ENCODE data around the gene PSMD3. TPM values are rescaled to one million over a fixed set of nuclear protein-coding genes. Genes with fewer than 3 reads are reported as not detected.

Gene PSMD3
- total and polyA plus RNA-seq, 7 donors, result 137 to 392 (median 221) TPM

DNA sequence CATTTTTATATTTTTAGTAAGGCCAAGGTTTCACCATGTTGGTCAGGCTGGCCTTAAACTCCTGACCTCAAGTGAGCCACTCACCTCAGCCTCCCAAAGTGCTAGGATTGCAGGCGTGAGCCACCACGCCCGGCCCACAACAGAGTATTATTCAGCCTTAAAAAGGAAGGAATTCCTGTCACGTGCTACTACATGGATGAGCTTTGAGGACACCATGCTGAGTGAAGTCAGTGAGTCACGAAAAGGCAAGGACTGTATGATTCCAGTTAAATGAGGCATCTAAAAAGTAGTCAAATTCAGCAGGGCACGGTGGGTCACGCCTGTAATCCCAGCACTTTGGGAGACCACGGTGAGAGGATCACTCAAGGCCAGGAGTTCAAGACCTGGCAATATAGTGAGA, 44.3 kb downstream of the PSMD3 start:
- ATAC-seq (no peak), DNase-seq (no peak)
- Histone ChIP-seq H3K27ac (peak overlapping the region; percentile 58), H3K9me3 (no peaks in the 10 kb centered on the region), H3K36me3 (ENCODE audit: insufficient read depth in 1 of 2, low read depth in 1 of 2) (peaks cover 0 to 88% of the 10 kb centered on the region in 2 donors), H3K4me3 (no peak overlapping the region), H3K27me3 (ENCODE audit: insufficient read depth in 3 of 3, low read length in 2 of 3) (no peaks in the 10 kb centered on the region), H3K4me1 (peaks cover 50% of the 10 kb centered on the region)
- intact Hi-C loops (cut with DNase I), result loop anchor here in 1 of 2 donors (5.0 kb wide), 1 partner anchor 68 kb away; no protein-coding TSS in a partner anchor
- TF ChIP-seq, protein P1, sequence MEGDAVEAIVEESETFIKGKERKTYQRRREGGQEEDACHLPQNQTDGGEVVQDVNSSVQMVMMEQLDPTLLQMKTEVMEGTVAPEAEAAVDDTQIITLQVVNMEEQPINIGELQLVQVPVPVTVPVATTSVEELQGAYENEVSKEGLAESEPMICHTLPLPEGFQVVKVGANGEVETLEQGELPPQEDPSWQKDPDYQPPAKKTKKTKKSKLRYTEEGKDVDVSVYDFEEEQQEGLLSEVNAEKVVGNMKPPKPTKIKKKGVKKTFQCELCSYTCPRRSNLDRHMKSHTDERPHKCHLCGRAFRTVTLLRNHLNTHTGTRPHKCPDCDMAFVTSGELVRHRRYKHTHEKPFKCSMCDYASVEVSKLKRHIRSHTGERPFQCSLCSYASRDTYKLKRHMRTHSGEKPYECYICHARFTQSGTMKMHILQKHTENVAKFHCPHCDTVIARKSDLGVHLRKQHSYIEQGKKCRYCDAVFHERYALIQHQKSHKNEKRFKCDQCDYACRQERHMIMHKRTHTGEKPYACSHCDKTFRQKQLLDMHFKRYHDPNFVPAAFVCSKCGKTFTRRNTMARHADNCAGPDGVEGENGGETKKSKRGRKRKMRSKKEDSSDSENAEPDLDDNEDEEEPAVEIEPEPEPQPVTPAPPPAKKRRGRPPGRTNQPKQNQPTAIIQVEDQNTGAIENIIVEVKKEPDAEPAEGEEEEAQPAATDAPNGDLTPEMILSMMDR (IDR thresholded peaks at IDR 0.05), result no peak
- 92 to 95% (median 95%) methylated on average over 8 of the region's 8 CpGs for WGBS, 3 donors

DNA sequence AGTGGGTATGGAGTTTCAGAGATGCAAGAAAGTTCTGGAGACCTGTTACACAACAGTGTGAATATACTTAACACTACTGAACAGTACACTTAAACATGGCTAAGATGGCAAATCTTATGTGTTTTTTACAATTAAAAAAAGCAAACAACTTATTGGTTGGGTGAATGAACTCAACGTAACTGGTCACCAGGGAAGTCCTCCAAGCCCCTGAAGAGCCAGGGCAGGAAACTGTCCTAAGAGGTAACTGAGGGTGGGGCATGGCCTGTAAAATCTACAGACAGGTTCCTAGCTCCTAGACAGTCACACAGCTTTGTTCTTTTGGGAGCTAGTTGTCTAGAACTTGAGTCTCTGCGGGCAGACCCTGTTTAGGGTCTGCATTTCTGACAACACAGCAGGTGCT, 45.0 kb downstream of the PSMD3 start:
- no peaks in the 10 kb centered on the region for H3K9me3 ChIP-seq
- no peak for ATAC-seq
- no peak for DNase-seq
- H3K36me3 ChIP-seq (ENCODE audit: insufficient read depth in 1 of 2, low read depth in 1 of 2), result peaks cover 0 to 88% of the 10 kb centered on the region in 2 donors
- WGBS, 3 donors, result 83 to 85% (median 83%) methylated on average over 2 of the region's 2 CpGs
- H3K27ac ChIP-seq, result peak overlapping the region; percentile 58
- intact Hi-C loops (cut with DNase I), result loop anchor here in 1 of 2 donors (5.0 kb wide), 1 partner anchor 68 kb away; no protein-coding TSS in a partner anchor
- no peak overlapping the region for H3K4me3 ChIP-seq
- TF ChIP-seq, protein P1 (IDR thresholded peaks at IDR 0.05), result no peak
- H3K27me3 ChIP-seq (ENCODE audit: insufficient read depth in 3 of 3, low read length in 2 of 3), result no peaks in the 10 kb centered on the region
- peaks cover 47% of the 10 kb centered on the region for H3K4me1 ChIP-seq

DNA sequence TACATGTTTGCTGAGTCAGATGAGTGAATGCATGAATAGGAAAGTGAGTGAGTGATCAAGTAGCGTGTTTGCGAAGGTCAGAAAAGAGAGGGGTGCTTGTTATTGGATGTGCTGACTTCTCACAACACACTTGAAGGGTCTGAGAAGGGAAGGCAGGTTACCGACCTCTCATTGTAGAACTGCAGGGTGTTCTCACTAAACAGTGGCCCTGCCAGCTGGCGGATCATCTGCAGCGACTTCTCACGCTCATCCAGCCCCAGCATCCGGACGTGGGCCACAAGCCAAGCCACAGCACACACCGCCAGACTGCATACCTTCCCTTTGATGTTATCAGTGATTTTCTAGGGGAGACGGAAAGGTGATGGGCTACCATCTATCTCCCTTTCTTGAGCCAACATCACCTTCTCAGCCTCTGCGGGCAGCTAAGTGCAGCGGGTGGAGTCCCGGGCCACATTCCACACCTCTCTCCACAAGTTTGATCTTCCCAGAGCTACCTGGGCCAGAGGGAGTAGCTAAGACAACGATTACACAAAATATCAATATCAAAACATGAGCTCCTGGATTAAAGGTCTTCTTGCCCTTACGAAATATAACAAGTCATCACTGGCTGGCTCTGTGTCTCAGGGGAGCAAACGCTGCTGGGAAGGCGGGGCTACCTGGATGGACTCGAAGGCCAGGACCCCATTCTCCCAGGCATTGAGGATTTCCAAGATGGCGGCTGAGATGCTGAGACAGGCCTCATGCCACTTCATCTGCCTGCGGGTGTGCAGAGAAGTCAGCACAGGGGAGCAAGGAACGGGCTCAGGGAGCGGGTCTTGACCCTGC, 45.6 kb downstream of the PSMD3 start:
- ATAC-seq (no peak), DNase-seq (no peak)
- H3K27me3 ChIP-seq (ENCODE audit: insufficient read depth in 3 of 3, low read length in 2 of 3), result no peaks in the 10 kb centered on the region
- no peak overlapping the region for H3K4me3 ChIP-seq
- WGBS, 3 donors, result 56 to 73% (median 63%) methylated on average over 22 of the region's 22 CpGs
- peaks cover 48% of the 10 kb centered on the region for H3K4me1 ChIP-seq
- H3K9me3 ChIP-seq, result no peaks in the 10 kb centered on the region
- TF ChIP-seq, protein P1 (IDR thresholded peaks at IDR 0.05), result no peak
- peak overlapping the region; percentile 58 for H3K27ac ChIP-seq
- H3K36me3 ChIP-seq (ENCODE audit: insufficient read depth in 1 of 2, low read depth in 1 of 2), result peaks cover 3 to 88% of the 10 kb centered on the region in 2 donors
- intact Hi-C loops (cut with DNase I), result loop anchor here in 1 of 2 donors (2.0 to 5.0 kb wide), 2 partner anchors 13 to 69 kb away; no protein-coding TSS in a partner anchor

DNA sequence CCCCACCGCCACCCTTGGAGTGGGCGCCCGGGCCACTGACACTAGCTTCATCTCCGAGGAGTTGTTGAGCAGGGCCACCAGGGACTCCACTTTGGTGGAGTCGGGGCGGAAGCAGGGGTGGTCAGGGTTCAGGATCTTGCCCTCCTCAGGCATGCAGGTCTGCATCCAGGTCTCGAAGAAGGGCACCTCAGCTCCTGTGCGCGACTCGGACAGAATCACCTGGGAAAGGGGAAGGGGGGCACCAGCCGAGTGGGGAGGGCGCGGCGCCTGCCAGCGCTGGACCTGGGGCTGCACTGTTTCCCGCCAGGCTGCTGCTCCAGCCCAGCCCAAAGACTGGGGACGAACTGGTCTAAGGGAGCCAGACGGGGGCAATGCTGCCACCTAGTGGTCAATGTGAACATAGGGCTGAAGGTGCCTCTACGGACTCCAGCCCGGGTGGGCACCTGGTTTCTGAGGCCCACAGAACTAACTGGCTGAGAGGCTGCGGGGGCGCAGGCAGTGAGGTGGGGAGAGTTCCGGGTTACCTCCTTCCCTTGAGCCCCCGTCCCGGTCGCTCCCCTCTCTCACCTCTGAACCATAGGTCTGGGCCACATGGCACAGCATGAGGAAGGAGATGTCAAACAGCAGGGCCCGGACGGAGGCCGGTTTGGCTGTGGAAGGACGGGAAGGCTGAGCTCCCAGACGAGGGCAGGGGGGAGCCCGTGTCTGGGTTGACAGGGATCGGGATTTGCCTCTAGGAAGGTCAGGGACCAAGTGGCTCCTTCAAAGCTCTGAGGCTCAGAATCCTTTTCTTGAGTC, 46.4 kb downstream of the PSMD3 start:
- TF ChIP-seq, protein P1 (IDR thresholded peaks at IDR 0.05), result peak; percentile 90
- H3K4me1 ChIP-seq, result peaks cover 49% of the 10 kb centered on the region
- peak overlapping the region; percentile 28 for H3K27ac ChIP-seq
- ATAC-seq (peak; percentile 80 to 87 (median 83)), DNase-seq (peak; percentile 84 to 93)
- intact Hi-C loops (cut with DNase I), result loop anchor here in 1 of 2 donors (2.0 to 5.0 kb wide), 2 partner anchors 14 to 70 kb away; no protein-coding TSS in a partner anchor
- no peak overlapping the region for H3K4me3 ChIP-seq
- H3K27me3 ChIP-seq (ENCODE audit: insufficient read depth in 3 of 3, low read length in 2 of 3), result no peaks in the 10 kb centered on the region
- peaks cover 7 to 90% of the 10 kb centered on the region in 2 donors for H3K36me3 ChIP-seq (ENCODE audit: insufficient read depth in 1 of 2, low read depth in 1 of 2)
- WGBS, 3 donors, result 26 to 31% (median 26%) methylated on average over 33 of the region's 33 CpGs
- H3K9me3 ChIP-seq, result no peaks in the 10 kb centered on the region
